Pulmonary artery endothelial cell (primary cell): ENCODE results near the gene EML5. TPM values are rescaled to one million over a fixed set of nuclear protein-coding genes. Genes with fewer than 3 reads are reported as not detected.

ENCODE experiments used
- DNase-seq: peaks from one replicate; pipeline ENCODE4 v3.0.0-alpha.2; 2011; ENCODE audit warnings: low read depth, low spot score
- total RNA-seq: library from RNA; depleted of rRNA; stranded (reverse); fragments of >200 nt; gene quantifications from 2 replicates; pipeline ENCODE4 v1.2.3, GENCODE V29; 2014

The EML5 gene
- total RNA-seq, 1 donor from 2014 or later = under 0.01 TPM

- no peak for DNase-seq
Observed at GRCh38 chr14:88727057-88727456, 65.7 kb downstream of the EML5 start.

GRCh38 chr14:88710709-88711108 is 82.0 kb downstream of the EML5 start:
- no peak for DNase-seq

GRCh38 chr14:88707088-88707487 is 85.7 kb downstream of the EML5 start:
- DNase-seq = no peak

- no peak for DNase-seq
Observed at GRCh38 chr14:88706425-88706824, 86.3 kb downstream of the EML5 start.

- no peak for DNase-seq
Observed at GRCh38 chr14:88698651-88699050, 94.1 kb downstream of the EML5 start.

GRCh38 chr14:88695870-88696269 is 96.9 kb downstream of the EML5 start:
- DNase-seq = no peak

GRCh38 chr14:88688386-88688785 is 104.4 kb downstream of the EML5 start:
- no peak for DNase-seq

- DNase-seq = no peak
Observed at GRCh38 chr14:88683119-88683518, 109.6 kb downstream of the EML5 start.

- no peak for DNase-seq
Observed at GRCh38 chr14:88682495-88683114, 110.1 kb downstream of the EML5 start.

GRCh38 chr14:88681755-88682494 is 110.8 kb downstream of the EML5 start:
- no peak for DNase-seq

GRCh38 chr14:88669346-88669745 is 123.4 kb downstream of the EML5 start:
- DNase-seq = no peak

GRCh38 chr14:88668448-88669116 is 124.2 kb downstream of the EML5 start:
- no peak for DNase-seq

- peak; percentile 32 for DNase-seq
Observed at GRCh38 chr14:88667555-88668273, 125.0 kb downstream of the EML5 start.

GRCh38 chr14:88660056-88660455 is 132.7 kb downstream of the EML5 start:
- no peak for DNase-seq

GRCh38 chr14:88639221-88639620 is 153.5 kb downstream of the EML5 start:
- no peak for DNase-seq

GRCh38 chr14:88632512-88632911 is 160.2 kb downstream of the EML5 start:
- DNase-seq = no peak

- no peak for DNase-seq
Observed at GRCh38 chr14:88631091-88631490, 161.7 kb downstream of the EML5 start.

- DNase-seq = no peak
Observed at GRCh38 chr14:88630565-88630964, 162.2 kb downstream of the EML5 start.

- no peak for DNase-seq
Observed at GRCh38 chr14:88628462-88628861, 164.3 kb downstream of the EML5 start.

GRCh38 chr14:88628033-88628432 is 164.7 kb downstream of the EML5 start:
- DNase-seq = no peak

- no peak for DNase-seq
Observed at GRCh38 chr14:88625671-88626070, 167.1 kb downstream of the EML5 start.

- no peak for DNase-seq
Observed at GRCh38 chr14:88621100-88621499, 171.7 kb downstream of the EML5 start.
